GM23248 (cell line): ENCODE data around the gene NEK11.

Experiments
- EZH2 ChIP-seq: fragments of 200-600 bp; sonication (generic); IDR thresholded peaks from 2 replicates; pipeline ENCODE4 v1.6.1; 2018; ENCODE audit warnings: antibody characterized with exemption, mild to moderate bottlenecking; ENCODE audit not compliant: insufficient read depth, poor library complexity, severe bottlenecking
- EZH2phosphoT487 ChIP-seq: fragments of 200-600 bp; sonication (generic); IDR thresholded peaks from 2 replicates; pipeline ENCODE4 v1.6.1; 2018; ENCODE audit warnings: antibody characterized with exemption, moderate library complexity, mild to moderate bottlenecking, low read depth; ENCODE audit not compliant: insufficient read depth

- TF ChIP-seq EZH2: no peak
- TF ChIP-seq EZH2phosphoT487: no peak
Measured at GRCh38 chr3:131306242-131306641, 279.6 kb downstream of the NEK11 start.
